Activated naive CD4-positive, alpha-beta T cell treated with anti-CD3 and anti-CD28 coated beads, Interleukin-2, amount 10 ng/mL, durations not matched to agents 7 days and 5 days (primary cell): ENCODE data around the gene TOR3A.
"Not testable (repeated sequence)": the region's sequence is repeated elsewhere in the genome, so short reads cannot be mapped to it uniquely, and the experiment has no call there.

ENCODE experiments used
- CTCF ChIA-PET: fragments of 350-600 bp; sonication (Branson Sonifier 250); formaldehyde crosslinking; loops from one replicate; lab custom pipeline; 2021; ENCODE audit warnings: antibody characterized with exemption; lab: Charles Lee
- DNase-seq: peaks from one replicate; pipeline ENCODE4 v3.0.0-alpha.2; 2020
- H3K27ac Mint-ChIP-seq: one replicate; pipeline ENCODE4 v1.8.0; 2021; ENCODE audit warnings: mild to moderate bottlenecking, moderate library complexity, mixed read lengths
- H3K27me3 Mint-ChIP-seq: one replicate; pipeline ENCODE4 v1.8.0; 2021; ENCODE audit warnings: mild to moderate bottlenecking, mixed read lengths
- H3K36me3 Mint-ChIP-seq: one replicate; pipeline ENCODE4 v1.8.0; 2021; ENCODE audit warnings: mixed read lengths
- H3K4me1 Mint-ChIP-seq: one replicate; pipeline ENCODE4 v1.8.0; 2021; ENCODE audit warnings: mixed read lengths
- H3K4me3 Mint-ChIP-seq: one replicate; pipeline ENCODE4 v1.8.0; 2021; ENCODE audit warnings: mild to moderate bottlenecking, moderate library complexity, mixed read lengths
- H3K9me3 Mint-ChIP-seq: one replicate; pipeline ENCODE4 v1.8.0; 2021; ENCODE audit warnings: mixed read lengths

Gene TOR3A

DNA sequence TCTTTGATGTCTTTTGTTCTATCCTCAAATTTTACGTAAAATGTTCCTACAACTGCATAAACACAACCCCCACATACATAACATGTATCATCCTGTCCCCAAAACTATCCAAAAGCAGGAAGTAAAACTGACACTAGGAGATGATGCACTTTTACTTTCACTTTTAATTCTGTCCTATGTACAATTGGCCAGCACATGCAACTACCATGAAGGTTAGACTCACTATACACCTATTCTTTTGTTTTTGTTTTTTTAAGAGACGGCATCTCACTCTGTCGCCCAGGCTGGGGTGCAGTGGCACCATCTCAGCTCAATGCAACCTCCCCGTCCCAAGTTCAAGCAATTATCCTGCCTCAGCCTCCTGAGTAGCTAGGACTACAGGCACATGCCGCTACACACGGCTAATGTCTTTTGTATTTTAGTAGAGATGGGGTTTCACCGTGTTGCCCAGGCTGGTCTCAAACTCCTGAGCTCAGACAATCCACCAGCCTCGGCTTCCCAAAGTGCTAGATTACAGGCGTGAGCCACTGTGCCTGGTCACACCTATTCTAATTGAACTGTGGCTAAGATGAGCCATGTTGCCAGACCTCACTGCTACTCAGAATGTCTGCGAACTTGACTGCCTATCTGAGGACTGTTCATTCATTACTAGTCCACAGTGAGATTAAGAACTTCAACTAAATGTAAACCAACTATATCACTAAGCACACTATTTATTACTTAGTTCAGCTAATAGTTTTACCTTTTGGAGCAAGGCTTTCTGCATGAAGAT lies 48.0 kb downstream of the TOR3A start:
- CTCF ChIA-PET = interaction anchor here (2.3 kb wide), 1 partner anchor 10 kb away, joined by 10 read pairs; no protein-coding TSS in a partner anchor
- Mint-ChIP-seq H3K36me3 (peaks cover 12% of the 10 kb centered on the region), H3K9me3 (no peaks in the 10 kb centered on the region), H3K4me1 (peaks cover 19% of the 10 kb centered on the region), H3K27me3 (no peaks in the 10 kb centered on the region), H3K4me3 (peak overlapping the region; percentile 44), H3K27ac (peak overlapping the region; percentile 84)
- peak; percentile 30 for DNase-seq

DNA sequence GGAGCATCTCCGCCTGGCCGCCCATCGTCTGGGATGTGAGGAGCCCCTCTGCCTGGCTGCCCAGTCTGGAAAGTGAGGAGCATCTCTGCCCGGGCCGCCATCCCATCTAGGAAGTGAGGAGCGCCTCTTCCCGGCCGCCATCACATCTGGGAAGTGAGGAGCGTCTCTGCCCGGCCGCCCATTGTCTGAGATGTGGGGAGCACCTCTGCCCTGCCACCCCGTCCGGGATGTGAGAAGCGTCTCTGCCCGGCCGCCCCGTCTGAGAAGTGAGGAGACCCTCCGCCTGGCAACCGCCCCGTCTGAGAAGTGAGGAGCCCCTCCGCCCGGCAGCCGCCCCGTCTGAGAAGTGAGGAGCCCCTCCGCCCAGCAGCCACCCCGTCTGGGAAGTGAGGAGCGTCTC lies 53.3 kb downstream of the TOR3A start:
- CTCF ChIA-PET, DNase-seq, H3K4me3 Mint-ChIP-seq, H3K27ac Mint-ChIP-seq, H3K4me1 Mint-ChIP-seq, H3K27me3 Mint-ChIP-seq, H3K9me3 Mint-ChIP-seq, H3K36me3 Mint-ChIP-seq: not testable (repeated sequence)

DNA sequence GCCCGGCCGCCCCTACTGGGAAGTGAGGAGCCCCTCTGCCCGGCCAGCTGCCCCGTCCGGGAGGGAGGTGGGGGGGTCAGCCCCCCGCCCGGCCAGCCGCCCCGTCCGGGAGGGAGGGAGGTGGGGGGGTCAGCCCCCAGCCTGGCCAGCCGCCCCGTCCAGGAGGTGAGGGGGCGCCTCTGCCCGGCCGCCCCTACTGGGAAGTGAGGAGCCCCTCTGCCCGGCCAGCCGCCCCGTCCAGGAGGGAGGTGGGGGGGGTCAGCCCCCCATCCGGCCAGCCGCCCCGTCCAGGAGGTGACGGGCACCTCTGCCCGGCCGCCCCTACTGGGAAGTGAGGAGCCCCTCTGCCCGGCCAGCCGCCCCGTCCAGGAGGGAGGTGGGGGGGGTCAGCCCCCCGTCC lies 53.8 kb downstream of the TOR3A start:
- DNase-seq, H3K27me3 Mint-ChIP-seq, CTCF ChIA-PET, H3K4me1 Mint-ChIP-seq, H3K4me3 Mint-ChIP-seq, H3K36me3 Mint-ChIP-seq, H3K27ac Mint-ChIP-seq, H3K9me3 Mint-ChIP-seq: not testable (repeated sequence)

DNA sequence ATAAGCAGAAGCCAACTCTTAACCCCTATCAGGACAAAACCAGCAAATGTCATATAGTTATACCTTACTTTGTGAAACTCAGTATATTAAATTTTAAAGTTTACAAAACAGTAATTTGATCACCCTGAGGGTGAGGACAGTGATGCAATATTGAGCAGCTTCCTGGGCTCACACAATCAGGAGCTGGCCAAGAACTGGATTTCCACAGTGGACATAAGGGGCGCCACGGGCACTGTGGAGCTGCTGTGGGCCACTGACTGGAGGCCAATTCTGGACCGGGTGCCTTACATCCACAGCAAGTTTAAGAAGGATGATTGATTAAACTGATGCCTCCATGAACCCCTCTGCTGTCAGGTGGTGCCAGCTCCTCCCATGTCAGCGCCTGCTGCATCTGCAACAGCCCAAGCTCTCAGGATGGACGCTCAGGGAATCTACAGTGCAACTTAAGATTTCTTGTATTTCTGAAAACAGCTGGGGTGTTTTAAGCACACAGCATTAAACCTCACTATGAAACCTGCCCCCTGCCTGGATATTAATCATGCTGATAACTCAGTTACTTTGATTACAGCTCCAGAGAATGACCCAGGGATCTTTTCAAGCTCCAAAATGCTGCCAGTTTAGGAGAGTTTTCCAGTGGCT lies 55.9 kb downstream of the TOR3A start:
- H3K4me1 Mint-ChIP-seq = peaks cover 26% of the 10 kb centered on the region
- no peaks in the 10 kb centered on the region for H3K9me3 Mint-ChIP-seq
- no peaks in the 10 kb centered on the region for H3K27me3 Mint-ChIP-seq
- peaks cover 4% of the 10 kb centered on the region for H3K36me3 Mint-ChIP-seq
- no peak for DNase-seq
- CTCF ChIA-PET = interaction anchor here (1.1 to 1.2 kb wide), 2 partner anchors 11 to 17 kb away, joined by 3 read pairs; no protein-coding TSS in a partner anchor
- no peak overlapping the region for H3K27ac Mint-ChIP-seq
- no peak overlapping the region for H3K4me3 Mint-ChIP-seq

DNA sequence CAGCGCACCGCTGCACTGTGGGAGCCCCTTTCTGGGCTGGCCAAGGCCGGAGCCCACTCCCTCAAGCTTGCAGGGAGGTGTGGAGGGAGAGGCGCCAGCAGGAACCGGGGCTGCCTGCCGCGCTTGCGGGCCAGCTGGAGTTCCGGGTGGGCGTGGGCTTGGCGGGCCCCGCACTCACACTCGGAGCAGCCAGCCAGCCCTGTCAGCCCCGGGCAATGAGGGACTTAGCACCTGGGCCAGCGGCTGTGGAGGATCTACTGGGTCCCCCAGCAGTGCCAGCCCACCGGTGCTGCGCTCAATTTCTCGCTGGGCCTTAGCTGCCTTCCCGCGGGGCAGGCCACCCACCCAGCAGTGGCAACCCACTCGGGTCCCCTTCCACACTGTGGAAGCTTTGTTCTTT lies 56.9 kb downstream of the TOR3A start:
- not testable (repeated sequence) for H3K36me3 Mint-ChIP-seq, H3K27me3 Mint-ChIP-seq, DNase-seq, H3K4me3 Mint-ChIP-seq, H3K27ac Mint-ChIP-seq, H3K9me3 Mint-ChIP-seq
- CTCF ChIA-PET = interaction anchor here (1.3 kb wide), 1 partner anchor 18 kb away, joined by 3 read pairs; no protein-coding TSS in a partner anchor
- H3K4me1 Mint-ChIP-seq = peaks cover 32% of the 10 kb centered on the region

DNA sequence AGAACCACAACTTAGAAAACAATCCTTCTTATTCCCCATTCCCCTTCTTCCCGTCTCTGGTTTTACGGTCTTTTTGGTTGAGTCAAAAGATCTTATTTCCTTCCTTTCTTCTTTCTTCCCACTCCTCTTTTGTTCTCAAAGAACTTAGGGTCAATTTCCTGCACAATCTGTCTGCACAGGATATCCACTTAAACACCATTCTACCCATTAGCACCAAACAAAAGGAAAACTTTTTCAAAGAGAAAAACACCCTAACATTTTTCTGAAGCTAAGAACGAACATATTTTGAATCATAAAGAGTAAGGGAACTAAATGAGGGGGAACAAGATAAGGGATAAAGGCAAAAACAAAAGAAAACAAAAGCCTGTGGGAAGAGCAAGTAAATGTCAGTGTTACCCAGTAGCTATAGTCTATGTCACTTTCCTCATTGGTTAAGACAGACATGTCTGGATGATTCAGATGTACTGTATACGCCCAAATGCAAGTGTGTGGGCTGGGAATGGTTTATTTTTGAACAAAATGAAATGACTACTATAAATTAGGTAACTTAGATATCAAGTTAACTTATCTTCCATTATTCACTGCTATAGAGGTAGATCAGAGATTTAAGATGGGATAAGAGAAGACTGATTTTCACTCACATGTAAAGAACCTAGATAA lies 59.9 kb downstream of the TOR3A start:
- no peak overlapping the region for H3K4me3 Mint-ChIP-seq

DNA sequence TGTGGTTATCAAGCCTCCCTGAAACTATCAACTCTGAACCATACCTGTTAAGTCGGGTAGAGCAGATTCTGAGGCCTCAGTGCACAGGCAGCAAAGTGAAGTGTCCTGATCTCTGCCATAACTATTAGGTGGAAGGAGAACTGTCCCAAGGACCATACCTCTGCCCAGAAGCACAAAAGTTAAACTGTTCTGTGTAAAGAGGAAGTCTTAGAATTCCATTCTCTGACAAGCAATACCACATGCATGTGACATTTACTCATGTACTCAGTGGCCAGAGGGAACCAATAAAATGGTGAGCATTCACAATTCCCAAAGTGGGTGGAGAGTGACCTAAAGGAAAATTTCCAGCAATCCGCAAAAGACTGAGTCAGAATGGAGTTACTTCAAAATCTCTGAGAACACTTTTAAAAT lies 61.0 kb downstream of the TOR3A start:
- peaks cover 6% of the 10 kb centered on the region for H3K36me3 Mint-ChIP-seq
- H3K9me3 Mint-ChIP-seq = no peaks in the 10 kb centered on the region
- H3K27ac Mint-ChIP-seq = peak overlapping the region; percentile 7
- H3K4me1 Mint-ChIP-seq = peaks cover 39% of the 10 kb centered on the region
- no peaks in the 10 kb centered on the region for H3K27me3 Mint-ChIP-seq
- CTCF ChIA-PET = interaction anchor here (1.5 to 2.2 kb wide), 2 partner anchors 22 to 62 kb away, joined by 5 to 7 read pairs; partner anchors contain the start of gene TOR3A
- no peak overlapping the region for H3K4me3 Mint-ChIP-seq
- no peak for DNase-seq

More for the DNA sequence above, 59.9 kb downstream of the TOR3A start:
- no peaks in the 10 kb centered on the region for H3K9me3 Mint-ChIP-seq
- peak overlapping the region; percentile 70 for H3K27ac Mint-ChIP-seq
- H3K36me3 Mint-ChIP-seq = peaks cover 6% of the 10 kb centered on the region
- no peaks in the 10 kb centered on the region for H3K27me3 Mint-ChIP-seq
- no peak for DNase-seq
- H3K4me1 Mint-ChIP-seq = peaks cover 39% of the 10 kb centered on the region
- CTCF ChIA-PET = interaction anchor here (1.4 to 2.2 kb wide), 3 partner anchors 20 to 60 kb away, joined by 3 to 7 read pairs (median 5); partner anchors contain the start of gene TOR3A

DNA sequence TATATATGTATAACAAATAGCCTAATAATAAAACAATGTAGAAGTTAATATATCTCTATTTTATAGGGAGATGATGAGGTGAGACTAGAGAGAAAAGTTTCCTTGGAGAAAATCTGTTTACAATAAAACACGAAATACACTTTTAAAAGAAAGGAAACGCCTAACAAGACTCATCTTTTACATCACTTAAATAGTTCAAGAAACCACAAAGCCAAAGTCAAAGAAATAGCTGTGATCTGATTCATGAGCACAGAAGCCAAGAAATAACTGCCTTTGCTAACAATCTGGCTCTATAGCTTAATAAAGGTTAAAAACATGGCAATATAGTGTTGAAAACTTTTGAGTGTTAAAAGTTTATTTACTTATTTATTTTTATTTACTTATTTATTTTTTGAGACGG lies 61.5 kb downstream of the TOR3A start:
- Mint-ChIP-seq H3K9me3 (no peaks in the 10 kb centered on the region), H3K36me3 (peaks cover 6% of the 10 kb centered on the region), H3K4me3 (no peak overlapping the region), H3K4me1 (peaks cover 39% of the 10 kb centered on the region), H3K27ac (no peak overlapping the region), H3K27me3 (no peaks in the 10 kb centered on the region)
- DNase-seq = no peak
- CTCF ChIA-PET = interaction anchor here (2.2 kb wide), 1 partner anchor 23 kb away, joined by 7 read pairs; no protein-coding TSS in a partner anchor

DNA sequence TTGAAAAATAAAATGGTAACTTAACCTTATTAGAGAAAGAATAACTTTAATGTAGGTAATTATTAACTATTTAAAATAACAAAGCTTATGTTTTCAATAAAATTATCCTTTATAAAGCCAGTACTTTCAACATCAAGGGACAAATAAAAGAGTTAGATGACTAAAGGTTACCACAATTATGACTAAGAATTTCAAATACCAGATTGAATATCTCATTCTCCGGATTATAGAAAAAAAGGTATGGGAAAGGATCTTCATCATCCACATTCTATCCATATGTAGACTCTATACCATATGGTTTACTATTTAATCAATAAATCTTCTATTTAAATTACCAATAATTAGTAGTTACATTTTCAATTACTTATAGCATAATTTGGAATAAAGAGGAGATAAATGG lies 62.8 kb downstream of the TOR3A start:
- H3K9me3 Mint-ChIP-seq = no peaks in the 10 kb centered on the region
- no peak overlapping the region for H3K4me3 Mint-ChIP-seq
- H3K27ac Mint-ChIP-seq = no peak overlapping the region
- H3K4me1 Mint-ChIP-seq = peaks cover 39% of the 10 kb centered on the region
- H3K27me3 Mint-ChIP-seq = no peaks in the 10 kb centered on the region
- CTCF ChIA-PET = no interaction called here
- DNase-seq = no peak
- H3K36me3 Mint-ChIP-seq = peaks cover 6% of the 10 kb centered on the region

DNA sequence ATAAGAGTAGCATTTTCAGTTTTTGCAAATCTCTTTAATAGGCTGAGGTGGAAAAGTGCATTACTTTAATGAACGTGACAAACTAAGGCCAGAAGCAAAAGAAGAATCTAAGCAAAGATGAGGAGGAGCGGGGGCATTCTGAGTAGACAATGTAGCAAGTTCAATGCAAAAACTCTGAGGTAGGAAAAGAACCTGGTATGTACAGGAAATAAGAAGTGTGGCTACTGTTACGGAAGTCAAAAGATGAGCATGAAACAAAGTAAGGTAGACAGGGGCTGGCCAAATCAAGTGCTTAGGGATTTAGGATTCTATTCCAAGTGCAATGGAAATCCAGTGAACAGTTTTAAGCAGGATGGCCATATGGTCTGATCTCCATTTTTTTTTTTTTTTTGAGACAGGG lies 63.7 kb downstream of the TOR3A start:
- Mint-ChIP-seq H3K4me3 (no peak overlapping the region), H3K36me3 (peaks cover 7% of the 10 kb centered on the region), H3K27ac (peak overlapping the region; percentile 66), H3K4me1 (peaks cover 31% of the 10 kb centered on the region), H3K27me3 (no peaks in the 10 kb centered on the region), H3K9me3 (no peaks in the 10 kb centered on the region)
- CTCF ChIA-PET = no interaction called here
- no peak for DNase-seq
